ENCODE results near the gene SKI. TPM values are rescaled to one million over a fixed set of nuclear protein-coding genes. Genes with fewer than 3 reads are reported as not detected.

Gene SKI
- total and polyA plus RNA-seq, 9 of the 15 experiments (the other 6 are each of a cell fraction or from before 2014, with no cell fraction given): 0.10 to 60.5 (median 4.6) TPM

- TF ChIP-seq, protein P1, sequence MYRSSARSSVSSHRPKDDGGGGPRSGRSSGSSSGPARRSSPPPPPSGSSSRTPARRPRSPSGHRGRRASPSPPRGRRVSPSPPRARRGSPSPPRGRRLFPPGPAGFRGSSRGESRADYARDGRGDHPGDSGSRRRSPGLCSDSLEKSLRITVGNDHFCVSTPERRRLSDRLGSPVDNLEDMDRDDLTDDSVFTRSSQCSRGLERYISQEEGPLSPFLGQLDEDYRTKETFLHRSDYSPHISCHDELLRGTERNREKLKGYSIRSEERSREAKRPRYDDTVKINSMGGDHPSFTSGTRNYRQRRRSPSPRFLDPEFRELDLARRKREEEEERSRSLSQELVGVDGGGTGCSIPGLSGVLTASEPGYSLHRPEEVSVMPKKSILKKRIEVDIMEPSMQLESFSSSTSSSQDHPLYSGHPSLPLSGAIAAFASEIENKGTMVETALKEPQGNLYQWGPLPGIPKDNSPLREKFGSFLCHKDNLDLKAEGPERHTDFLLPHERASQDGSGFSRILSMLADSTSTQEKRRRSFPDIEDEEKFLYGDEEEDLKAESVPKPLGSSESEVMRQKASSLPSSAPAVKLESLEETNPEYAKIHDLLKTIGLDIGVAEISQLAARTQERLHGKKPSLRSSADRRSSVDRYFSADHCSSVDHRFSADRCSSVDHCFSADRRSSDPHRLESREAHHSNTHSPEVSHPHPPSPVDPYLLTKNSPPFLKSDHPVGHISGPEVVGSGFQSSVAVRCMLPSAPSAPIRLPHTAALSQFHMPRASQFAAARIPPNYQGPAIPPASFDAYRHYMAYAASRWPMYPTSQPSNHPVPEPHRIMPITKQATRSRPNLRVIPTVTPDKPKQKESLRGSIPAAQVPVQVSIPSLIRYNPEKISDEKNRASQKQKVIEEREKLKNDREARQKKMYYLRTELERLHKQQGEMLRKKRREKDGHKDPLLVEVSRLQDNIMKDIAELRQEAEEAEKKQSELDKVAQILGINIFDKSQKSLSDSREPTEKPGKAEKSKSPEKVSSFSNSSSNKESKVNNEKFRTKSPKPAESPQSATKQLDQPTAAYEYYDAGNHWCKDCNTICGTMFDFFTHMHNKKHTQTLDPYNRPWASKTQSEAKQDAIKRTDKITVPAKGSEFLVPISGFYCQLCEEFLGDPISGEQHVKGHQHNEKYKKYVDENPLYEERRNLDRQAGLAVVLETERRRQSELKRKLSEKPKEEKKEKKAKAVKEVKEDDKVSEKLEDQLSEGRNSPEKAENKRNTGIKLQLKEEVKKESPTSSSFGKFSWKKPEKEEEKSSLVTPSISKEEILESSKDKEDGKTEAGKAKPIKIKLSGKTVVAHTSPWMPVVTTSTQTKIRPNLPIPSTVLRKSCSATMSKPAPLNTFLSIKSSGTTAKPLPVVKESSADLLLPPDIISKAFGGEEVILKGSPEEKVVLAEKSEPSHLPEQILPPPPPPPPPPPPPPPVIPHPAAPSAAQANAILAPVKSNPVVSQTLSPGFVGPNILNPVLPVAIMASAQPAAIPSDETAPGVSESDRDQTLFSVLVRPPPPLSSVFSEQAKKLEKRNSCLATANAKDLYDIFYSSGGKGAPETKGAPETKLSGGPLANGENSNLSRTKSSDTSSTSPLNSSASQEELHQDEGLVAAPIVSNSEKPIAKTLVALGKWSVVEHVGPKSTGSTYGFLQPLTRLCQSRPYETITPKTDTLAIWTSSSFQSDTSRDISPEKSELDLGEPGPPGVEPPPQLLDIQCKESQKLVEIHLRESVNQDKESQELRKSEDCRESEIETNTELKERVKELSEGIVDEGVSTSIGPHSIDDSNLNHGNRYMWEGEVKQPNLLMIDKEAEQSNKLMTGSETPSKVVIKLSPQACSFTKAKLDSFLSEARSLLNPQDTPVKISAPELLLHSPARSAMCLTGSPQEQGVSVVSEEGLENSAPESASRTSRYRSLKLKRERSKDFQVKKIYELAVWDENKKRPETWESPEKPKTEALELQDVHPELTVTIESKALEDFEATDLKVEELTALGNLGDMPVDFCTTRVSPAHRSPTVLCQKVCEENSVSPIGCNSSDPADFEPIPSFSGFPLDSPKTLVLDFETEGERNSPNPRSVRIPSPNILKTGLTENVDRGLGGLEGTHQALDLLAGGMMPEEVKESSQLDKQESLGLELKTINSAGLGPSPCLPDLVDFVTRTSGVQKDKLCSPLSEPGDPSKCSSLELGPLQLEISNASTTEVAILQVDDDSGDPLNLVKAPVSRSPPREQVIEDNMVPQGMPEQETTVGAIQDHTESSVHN (IDR thresholded peaks at IDR 0.05; ENCODE audit: borderline replicate concordance in 1 of 2, low read depth in 1 of 2): no peak
- TF ChIP-seq, protein P2, sequence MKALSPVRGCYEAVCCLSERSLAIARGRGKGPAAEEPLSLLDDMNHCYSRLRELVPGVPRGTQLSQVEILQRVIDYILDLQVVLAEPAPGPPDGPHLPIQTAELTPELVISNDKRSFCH (CRISPR knock-in tag; IDR thresholded peaks at IDR 0.05): no peak
- TF ChIP-seq, protein P2 (tag; IDR thresholded peaks at IDR 0.05): peak; percentile 37; the same call in 1 of the 2 replicates
- no peak for TF ChIP-seq LEF1 (IDR thresholded peaks at IDR 0.05)
- TF ChIP-seq, protein P3, sequence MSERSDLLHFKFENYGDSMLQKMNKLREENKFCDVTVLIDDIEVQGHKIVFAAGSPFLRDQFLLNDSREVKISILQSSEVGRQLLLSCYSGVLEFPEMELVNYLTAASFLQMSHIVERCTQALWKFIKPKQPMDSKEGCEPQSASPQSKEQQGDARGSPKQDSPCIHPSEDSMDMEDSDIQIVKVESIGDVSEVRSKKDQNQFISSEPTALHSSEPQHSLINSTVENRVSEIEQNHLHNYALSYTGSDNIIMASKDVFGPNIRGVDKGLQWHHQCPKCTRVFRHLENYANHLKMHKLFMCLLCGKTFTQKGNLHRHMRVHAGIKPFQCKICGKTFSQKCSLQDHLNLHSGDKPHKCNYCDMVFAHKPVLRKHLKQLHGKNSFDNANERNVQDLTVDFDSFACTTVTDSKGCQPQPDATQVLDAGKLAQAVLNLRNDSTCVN (CRISPR knock-in tag; IDR thresholded peaks at IDR 0.05): no peak
- no peak for TF ChIP-seq BACH1 (tag; IDR thresholded peaks at IDR 0.05)
- TF ChIP-seq CC2D1A (IDR thresholded peaks at IDR 0.05): no peak
- no peak for TF ChIP-seq TSC22D4 (tag; IDR thresholded peaks at IDR 0.05)
- TF ChIP-seq DACH1 (IDR thresholded peaks at IDR 0.05; ENCODE audit: partially characterized antibody): no peak
- no peak for TF ChIP-seq NELFE (IDR thresholded peaks at IDR 0.05; ENCODE audit: insufficient read depth, insufficient read length)
- peak; percentile 18 for TF ChIP-seq TARDBP (IDR thresholded peaks at IDR 0.05)
- TF ChIP-seq TAL1 (IDR thresholded peaks at IDR 0.05): no peak
- TF ChIP-seq PRPF4 (IDR thresholded peaks at IDR 0.05; ENCODE audit: insufficient read depth, low read depth, low read length, poor library complexity, severe bottlenecking): no peak
- no peak for TF ChIP-seq FOS (IDR thresholded peaks at IDR 0.05; ENCODE audit: extremely low read depth, insufficient read length)
- no peak for TF ChIP-seq NR2C1 (IDR thresholded peaks at IDR 0.05)
- no peak; the same call in 1 of the 2 replicates for TF ChIP-seq NR2C1 (tag; IDR thresholded peaks at IDR 0.05)
- no peak for TF ChIP-seq NR2F6 (CRISPR knock-in tag; IDR thresholded peaks at IDR 0.05)
- no peak for TF ChIP-seq HDAC6 (IDR thresholded peaks at IDR 0.05; ENCODE audit: low read depth, low read length)
These were observed 28.9 kb upstream of the SKI start (continued) for GRCh38 chr1:2199042-2199810.

Measured in K562 (cell line).